ENCODE results near the gene CARMIL3.

GRCh38 chr14:24080142-24080530 is 28.3 kb downstream of the CARMIL3 start:
- no peak for TF ChIP-seq EZH2 (IDR thresholded peaks at IDR 0.05; ENCODE audit: insufficient read depth, poor library complexity, severe bottlenecking)
- no peak for TF ChIP-seq EZH2phosphoT487 (IDR thresholded peaks at IDR 0.05; ENCODE audit: insufficient read depth, low read depth)

Measured in GM23248 (cell line).